CD4-positive, alpha-beta T cell treated with Interferon alpha-2 for 1 hour (primary cell): ENCODE results near the gene DLEC1.

Experiments
- DNase-seq, 2 donors: peaks; one replicate each; pipeline ENCODE4 v3.0.0-alpha.2; 2020 to 2022

The DLEC1 gene

DNA sequence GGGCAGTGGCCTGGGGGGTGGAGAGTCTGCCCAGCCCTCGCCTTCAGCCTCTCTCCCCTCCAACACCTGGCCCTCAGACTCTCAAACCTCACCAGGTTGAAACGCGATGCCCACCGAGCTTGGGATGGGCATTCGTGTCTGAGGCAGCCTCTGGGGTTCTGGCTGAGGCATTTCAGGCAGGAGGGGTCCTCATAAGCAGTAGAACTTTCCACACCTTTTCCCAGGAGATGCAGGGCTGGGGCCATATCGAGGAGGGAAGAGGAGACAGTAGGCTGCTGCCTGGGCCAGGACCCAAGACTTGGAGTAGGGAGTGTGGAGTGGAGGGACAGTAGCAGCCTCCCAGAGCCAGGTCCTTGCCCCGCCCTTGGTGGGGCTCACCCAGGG is 73.4 kb downstream of the DLEC1 start:
- DNase-seq, result no peak

DNA sequence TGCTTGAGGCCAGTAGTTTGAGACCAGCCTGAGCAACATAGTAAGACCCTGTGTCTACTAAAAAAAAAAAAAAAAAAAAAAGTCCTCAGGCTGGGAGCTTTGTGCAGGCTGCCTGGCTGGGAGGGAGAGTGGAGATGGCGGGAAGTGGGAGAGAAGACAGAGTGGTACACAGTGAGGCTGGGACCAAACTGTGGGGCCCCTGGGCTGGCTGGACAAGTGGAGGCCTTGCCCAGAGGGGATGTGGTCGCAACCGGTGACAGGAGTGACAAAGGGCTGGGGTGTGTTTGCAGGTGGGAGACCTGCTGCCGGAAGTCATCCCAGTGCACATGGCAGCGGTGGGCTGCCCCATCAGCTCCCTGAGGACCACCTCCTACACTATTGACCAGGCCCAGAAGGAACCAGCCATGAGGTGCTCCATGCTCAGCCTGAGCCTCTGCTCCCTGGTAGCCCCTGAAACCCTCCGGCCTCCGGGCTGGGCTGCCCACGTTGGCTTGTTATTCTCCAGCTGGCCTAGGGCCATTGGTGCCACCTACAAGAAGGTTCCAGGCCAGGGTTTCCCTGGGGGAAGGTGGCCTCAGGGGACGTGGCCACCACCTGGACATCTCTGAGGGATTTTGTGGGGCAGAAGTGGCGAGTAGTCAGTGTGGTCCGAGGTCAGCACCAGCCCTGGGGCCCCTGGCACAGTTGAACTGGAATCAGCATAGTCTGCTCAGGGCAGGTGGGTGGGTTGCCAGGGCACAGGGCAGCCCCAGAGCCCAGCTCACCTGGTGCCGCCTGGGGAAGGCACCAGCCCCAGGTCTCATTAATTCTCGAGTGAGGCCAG is 75.3 kb downstream of the DLEC1 start:
- no peak for DNase-seq

DNA sequence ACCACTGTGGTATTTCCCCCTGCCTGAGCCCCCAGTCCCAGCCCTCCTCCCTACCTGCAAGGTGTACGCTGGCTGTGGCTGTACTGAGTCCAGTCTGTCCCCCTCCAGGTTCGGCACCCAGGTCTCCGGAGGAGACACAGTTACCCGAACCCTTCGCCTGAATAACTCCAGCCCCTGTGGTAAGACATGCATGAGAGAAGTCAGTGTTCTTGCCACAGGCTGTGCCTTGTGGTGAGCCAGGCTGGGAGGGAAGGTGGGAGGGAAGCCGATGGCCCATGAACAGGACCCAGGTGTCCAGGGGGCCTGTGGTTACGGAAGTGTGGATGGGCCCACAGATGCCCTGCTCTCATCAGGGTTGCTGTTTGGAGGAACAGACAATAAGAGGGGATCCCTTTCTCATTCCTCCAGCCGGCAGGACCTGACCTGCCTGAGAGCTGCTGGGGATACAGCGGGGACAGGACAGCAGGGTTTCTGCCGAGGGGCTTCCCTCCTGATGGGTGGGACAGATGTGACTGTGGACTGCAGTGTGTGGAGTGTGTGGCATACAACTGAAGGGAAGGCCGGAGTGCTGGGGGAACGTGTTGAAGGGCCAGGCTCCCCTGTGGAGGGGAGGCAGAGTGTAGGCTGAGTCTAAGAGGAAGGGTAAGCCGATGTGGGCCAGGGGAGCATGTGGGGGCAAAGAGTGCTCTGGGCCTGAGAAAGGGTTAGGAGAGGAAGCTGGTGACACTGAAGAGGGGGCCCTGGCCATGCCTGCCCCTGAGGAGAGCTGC is 76.1 kb downstream of the DLEC1 start:
- DNase-seq, result no peak

DNA sequence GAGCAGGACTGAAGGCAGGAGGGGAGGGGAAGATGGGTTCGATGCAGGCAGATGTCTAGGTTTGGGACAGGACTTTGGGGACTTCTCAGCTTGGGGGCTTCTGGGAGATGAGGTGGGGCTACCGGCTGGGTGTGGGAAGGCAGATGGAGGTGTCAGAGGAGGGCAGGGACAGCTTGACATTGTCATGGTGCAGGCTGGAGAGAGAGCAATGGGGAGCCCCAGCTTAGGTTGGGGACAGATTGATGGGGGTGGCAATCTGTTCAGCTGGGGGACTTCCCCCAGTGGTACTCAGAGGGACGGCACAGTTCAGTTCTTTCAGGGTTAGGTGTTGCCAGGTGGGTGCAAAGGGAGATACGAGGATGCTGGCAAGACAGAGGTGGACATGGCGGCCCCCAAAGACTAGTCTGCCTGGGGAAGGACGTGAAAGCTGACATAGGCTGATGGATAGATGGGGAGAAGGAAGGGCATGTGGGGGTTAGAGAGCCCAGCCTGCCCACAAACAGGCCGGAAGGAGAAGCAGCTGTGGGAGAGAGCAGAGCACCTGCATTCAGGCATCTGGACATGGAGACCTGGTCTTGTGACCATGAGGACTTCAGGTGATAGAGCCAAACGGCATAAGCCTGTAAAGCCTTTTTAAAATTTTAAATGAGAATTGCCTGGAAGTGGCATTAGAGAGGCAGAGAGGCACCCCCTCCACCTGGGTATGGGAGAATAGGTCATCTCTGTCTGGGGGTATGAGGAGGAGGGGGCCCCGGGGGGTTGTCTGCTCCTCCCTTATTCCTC is 76.8 kb downstream of the DLEC1 start:
- DNase-seq, result no peak

DNA sequence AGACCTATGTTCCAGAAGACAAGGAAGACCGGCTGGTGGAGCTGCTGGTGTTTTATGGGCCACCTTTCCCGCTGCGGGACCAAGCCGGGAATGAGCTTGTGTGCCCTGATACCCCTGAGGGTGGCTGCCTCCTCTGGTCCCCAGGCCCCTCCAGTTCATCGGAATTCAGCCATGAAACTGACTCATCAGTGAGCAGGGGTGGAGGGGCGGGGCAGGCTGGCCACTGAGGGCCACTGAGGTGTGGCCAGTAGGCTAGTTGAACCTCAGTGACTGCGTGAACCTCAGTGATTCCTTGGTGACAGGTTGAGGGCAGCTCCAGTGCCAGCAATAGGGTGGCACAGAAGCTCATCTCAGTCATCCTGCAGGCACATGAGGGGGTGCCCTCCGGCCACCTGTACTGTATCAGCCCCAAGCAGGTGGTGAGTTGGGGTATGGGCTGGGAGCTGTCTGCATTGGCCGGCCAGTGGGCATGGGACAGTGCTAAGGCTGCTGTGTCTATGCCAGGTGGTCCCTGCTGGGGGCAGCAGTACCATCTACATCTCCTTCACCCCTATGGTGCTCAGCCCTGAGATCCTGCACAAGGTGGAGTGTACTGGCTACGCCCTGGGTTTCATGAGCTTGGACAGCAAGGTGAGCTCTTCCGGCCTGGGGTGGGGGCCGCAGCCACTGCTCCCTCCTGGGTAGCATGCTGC is 77.6 kb downstream of the DLEC1 start:
- no peak for DNase-seq

DNA sequence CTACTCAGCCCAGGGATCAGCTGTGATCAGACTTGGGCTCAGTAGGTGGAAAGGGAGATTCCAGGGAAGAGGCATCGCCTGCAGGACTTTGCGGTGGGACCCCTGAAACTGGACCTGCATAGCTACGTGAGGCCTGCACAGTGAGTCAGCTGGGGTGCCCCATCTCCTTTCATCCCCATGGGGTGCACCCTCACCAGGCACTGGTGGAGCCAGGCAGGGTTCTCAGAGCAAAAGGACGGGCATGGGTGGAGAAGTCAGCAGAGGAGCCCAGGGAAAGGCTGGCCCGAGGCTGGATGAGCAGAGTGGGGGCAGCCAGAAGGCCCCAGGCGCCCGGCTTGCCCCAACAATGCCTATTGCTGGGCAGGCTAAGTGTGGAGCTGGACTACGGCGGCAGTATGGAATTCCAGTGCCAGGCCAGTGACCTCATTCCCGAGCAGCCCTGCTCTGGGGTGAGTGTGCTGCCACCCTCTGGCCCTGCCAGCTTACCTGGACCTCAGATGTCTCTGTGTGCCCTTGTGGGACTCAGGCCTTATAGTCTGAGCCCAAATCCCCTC is 78.2 kb downstream of the DLEC1 start:
- no peak for DNase-seq

DNA sequence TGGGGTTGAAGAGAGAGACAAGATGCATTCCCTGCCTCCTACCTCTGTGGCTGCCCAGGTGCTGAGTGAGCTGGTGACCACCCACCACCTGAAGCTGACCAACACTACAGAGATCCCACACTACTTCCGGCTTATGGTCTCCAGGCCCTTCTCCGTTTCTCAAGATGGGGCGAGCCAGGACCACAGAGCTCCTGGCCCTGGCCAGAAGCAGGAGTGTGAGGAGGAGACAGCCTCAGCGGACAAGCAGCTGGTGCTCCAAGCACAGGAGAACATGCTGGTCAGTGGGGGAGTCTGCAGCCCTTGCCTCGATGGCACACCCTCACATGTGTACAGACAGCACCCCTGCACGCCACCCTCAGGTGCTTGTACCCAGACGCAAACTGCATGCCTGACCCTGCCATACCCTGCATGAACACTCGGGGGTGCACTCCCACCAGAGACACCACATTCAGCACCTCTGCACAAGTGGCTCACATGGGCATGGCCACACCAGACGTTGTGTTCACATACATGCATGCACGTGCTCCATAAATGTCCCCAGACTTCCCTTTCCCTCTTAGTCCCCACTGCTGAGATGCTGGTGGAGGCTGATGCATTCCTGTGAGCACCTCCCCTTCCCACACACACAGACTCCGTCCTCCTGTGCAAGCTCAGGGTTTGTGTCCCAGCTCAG is 78.9 kb downstream of the DLEC1 start:
- peak; percentile 74 to 79 for DNase-seq

DNA sequence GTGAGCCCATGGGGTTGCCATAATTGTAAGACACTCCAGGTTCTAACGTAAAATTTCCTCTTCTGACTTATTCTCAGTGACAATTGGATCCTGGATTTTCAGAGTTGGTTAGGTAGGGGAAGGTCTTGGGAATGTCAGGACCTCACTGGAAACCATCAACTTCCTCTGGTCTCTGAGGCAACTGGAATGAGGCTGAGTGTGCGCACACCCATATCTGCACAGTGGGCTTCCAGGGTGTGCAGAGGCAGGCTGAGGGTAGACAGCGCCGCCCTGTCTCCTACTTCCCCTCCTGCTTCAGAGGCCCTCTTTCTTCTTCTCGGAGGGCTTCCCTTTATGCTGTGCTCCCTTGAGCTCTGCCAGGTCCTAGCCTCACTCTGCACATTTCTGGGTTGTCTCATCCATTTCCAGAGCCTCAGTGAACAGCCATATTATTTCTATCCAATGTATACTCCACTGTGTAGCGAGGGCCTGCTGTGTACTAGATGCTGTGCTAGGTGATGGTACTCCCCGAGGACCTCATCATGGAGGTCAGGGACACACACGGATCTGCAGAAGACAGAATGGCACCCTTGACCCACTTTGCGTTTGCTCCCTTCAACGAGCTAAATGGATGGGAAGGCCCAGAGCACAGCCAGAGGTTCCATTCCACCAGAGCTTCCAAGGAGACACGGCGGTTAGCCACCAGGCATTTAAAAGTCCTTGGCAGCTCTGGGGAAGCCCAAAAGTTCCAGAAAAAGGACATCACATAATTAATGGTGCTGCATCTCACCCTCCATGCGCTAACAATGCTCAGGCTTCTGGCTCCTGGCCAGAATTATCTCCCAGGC is 79.6 kb downstream of the DLEC1 start:
- no peak for DNase-seq

DNA sequence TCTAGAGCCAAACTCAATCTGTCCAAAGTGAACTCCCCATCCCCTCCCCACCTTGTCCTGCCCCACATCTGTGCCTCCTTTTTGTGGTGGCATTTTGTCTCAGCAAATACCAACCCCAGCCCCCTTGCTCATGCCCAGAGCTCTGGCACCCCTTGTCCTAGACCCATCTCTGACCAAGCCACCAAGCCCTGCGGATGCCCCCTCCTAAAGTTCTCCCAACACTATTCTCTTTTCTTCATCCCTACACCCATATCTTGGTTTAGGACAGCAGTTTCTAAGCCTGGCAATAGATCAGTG is 80.2 kb downstream of the DLEC1 start:
- DNase-seq, result no peak

DNA sequence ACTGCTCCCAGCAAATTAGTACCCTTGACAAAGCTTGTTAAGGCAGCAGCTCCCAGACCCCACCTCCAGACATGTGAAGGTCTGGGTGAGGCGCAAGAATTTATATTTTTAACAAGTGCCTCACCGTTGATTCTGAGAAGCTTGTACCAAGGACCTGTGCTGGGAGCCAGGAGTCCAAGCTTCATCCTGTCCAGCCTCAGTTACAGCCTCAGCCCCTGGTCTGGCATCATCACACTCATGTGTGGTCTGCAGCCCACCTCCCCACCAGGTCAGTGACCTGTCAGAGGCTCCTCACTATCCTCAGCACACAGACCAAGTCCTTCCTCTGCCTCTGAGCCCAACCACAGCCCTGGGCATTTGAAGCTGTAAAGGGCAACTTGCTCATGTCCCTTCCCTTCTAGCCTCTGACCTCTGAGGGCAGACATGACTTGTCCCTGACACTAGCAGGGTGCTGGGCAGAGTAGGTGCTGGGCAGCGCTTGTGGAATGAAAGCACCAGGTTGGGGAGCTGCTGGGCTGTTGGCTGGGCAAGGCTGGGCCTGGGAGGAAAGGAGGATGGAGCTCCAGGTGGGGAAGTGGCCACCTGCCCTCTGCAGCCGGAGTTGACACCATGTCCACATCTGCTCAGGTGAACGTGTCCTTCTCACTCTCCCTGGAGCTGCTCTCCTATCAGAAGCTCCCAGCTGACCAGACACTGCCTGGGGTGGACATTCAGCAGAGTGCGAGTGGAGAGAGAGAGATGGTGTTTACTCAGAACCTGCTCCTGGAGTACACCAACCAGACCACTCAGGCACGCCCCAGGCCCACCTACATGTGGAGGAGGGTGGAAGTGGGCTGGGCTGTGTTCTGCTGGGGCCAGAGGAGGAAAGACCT is 81.0 kb downstream of the DLEC1 start:
- no peak for DNase-seq

DNA sequence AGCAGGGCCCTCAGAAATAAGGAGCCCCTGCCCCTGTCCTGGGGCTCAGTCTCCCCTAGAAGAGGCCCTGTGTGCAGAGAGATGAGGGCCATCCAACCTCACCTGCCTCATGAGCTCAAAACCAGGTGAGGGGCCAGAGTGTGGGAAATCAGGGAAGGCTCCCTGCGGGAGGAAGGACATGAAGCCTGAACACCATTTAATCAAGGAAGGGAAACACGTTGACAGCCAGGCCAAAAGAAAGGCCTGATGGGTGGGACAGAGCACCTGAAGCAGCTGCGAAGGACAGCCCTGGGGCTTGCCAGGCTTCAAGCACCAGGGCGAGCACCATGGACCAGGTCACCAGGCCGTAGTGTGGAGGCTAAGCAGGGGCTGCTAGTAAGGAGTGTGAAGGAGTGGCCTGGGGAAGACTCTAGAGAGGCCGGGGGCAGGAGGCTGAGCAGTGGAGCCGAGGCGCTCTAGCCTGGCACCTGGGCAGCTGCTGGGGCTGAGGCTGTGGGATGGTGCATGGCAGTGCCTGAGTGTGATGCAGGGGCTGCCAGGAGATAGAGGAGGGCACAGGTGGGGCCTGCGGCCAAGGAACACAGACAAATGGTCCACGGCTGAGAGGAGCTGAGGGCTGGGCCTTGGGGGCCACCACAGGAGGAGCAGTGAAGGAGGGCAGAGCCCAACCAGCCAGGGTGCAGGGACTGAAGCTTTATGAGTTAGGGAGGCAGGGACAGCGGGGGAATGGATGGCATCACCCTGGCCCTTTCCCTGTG is 81.9 kb downstream of the DLEC1 start:
- DNase-seq, result no peak

DNA sequence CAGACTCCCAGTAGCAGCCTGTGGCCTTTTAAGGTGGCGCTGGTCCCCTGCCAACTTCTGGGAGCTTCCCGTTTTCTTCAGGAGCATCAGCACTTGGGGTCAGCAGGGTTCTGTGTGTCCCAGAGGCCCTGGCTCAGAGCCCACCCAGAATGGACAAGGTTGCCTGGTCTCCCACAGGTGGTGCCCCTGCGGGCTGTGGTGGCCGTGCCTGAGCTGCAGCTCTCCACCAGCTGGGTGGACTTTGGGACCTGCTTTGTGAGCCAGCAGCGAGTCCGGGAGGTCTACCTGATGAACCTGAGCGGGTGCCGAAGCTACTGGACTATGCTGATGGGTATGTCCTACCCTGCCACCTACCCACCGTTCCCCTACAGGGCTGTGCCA is 82.4 kb downstream of the DLEC1 start:
- no peak for DNase-seq

DNA sequence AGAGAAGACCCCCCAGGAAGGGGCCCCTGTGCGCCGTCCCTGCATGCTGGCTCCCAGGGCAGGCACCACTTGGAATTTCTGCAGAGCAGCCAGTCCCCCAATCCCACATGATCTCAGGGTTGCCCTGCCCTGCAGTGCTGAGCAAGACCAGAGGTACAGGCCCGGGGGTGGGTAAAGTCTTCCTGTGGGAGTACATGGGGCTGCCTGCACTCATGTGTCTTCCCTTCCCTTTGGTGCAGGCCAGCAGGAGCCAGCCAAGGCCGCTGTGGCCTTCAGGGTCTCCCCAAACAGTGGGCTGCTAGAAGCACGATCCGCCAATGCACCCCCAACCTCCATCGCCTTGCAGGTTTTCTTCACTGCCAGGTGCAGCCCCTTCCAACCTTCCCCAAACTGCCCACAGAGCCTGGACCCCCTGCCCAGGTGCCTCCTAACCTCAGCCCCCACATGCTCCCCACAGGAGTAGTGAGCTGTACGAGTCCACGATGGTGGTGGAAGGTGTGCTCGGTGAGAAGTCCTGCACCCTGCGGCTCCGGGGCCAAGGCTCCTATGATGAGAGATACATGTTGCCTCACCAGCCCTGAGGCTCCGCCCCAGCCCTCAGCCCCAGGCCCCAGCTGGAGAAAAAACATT is 82.9 kb downstream of the DLEC1 start:
- no peak for DNase-seq

DNA sequence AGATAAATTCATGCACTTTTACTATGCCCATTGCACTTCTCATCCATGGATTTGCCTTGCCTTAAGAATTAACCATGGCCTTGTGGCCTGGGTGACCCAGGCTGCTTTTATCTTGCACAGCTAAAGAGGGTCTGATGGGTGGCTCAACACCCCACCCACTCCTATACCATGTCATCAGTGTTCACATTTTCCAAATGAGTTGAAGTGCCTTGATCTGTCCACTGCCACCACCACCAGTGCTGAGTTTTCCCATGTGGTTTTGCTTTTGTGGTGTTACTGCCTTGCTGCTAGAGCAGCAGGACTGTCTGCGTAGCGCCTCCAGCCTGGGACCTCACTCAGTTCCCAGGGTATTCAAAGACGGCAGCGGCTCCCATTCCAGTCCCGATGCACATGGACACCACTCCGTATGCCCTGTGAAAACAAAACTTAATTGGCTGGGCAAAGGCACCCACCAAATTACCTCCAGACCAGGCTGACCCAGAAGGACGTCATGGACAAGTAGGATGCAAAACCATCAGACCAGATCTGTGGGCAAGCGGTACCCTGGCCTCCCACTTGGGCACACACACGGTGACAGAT is 83.8 kb downstream of the DLEC1 start:
- DNase-seq, result no peak

DNA sequence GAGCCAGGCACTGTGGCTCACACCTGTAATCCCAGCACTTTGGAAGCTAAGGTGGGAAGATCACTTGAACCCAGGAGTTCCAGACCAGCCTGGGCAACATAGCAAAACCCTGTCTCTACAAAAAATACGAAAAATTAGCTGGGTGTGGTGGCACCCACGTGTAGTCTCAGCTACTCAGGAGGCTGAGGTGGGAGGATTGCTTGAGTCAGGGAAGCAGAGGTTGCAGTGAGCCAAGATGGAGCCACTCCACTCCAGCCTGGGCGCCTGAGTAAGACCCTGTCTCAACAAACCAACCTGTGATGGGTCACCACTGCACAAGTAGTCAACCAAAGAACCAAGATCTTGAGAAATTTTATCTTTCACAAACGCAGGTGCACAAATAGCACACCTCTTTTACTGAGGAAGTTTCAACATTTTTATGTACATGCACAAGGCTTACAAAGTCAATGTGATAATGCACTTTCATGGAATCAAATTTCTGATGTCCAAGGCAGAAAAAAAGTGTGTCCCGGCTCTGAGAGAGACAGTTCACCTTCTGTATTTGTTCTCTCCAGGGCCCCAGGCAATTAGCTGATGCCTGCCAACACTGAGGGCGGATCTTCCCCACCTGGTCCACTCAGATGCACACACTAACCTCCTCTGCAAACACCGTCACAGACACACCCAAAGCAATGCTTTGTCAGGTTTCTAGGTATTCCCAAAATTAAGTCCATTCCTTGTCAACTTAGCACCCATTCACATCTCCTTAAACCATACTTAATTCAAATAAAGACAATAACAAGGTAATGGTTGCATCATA is 85.5 kb downstream of the DLEC1 start:
- DNase-seq, result no peak

DNA sequence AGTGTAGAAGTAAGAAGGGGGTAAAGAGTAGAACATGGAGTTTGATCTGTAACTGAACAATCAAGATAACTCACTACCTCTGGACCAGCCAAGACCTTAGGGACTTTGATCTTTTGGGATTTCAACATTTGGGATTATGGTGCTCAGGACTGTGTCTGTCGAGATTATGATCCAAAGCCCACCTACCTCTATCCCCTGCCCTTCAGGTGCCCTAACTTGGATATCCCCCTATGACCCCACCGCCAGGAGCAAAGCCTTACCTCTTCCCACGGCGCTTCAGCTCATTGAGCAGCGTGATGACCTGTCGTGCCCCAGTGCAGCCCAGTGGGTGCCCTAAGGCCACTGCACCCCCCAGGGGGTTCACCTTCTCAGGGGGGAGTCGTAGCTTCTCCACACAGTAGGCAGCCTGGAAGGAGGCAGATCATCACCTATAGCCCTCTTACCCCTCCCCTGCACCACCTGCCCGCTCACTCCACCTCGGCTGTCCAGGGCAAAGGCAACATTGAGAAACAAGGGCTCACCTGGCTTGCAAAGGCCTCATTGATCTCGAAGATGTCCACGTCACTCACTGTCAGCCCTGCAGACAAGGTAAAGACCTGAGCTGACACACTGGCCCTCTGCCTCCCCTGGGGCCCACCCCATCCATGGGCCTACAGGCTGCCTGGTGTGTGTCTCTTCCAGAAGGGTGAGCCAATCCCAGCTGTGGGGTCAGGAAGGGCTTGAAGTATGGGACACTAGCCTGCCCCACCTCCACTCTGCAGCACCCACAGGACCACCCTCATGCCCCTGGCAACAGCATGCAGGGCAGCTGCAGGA is 86.5 kb downstream of the DLEC1 start:
- no peak for DNase-seq
